ENCODE data around the gene PAIP1.
"Not testable (repeated sequence)": the region's sequence is repeated elsewhere in the genome, so short reads cannot be mapped to it uniquely, and the experiment has no call there.

PAIP1 gene

DNA sequence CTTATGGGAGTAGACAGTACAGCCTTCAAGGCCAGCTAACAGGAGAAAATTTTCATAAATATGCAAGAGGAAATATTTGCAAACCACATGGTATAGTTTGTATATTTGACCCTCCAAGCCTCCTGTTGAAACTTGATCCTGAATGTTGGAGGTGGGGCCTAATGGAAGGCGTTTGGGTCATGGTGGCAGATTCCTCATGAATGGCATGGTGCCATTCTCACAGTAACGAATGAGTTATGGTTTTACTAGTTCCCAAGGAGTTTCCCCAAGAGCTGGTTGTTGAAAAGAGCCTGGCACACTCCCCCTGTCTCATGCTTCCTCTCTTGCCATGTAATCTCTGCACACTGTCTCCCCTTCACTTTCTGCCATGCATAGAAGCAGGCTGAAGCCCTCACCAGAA is 3.3 kb upstream of the PAIP1 start:
- H3K4me3 ChIP-seq (ENCODE audit: low read length), result no peak overlapping the region
- TF ChIP-seq ZNF274 (IDR thresholded peaks at IDR 0.05; ENCODE audit: low read depth, low read length), result no peak

GRCh38 chr5:43556607-43556856 is 345 bp downstream of the PAIP1 start:
- H3K4me3 ChIP-seq (ENCODE audit: low read length), result peak overlapping the region; percentile 98

GRCh38 chr5:43555895-43556606 is 826 bp downstream of the PAIP1 start:
- TF ChIP-seq ZNF274 (IDR thresholded peaks at IDR 0.05; ENCODE audit: low read depth, low read length), result no peak
- peak overlapping the region; percentile 98 for H3K4me3 ChIP-seq (ENCODE audit: low read length)

- H3K4me3 ChIP-seq (ENCODE audit: low read length), result peak overlapping the region; percentile 39; the same call in 1 of the 2 replicates
- no peak for TF ChIP-seq ZNF274 (IDR thresholded peaks at IDR 0.05; ENCODE audit: low read depth, low read length)
These were observed 2.4 kb downstream of the PAIP1 start for GRCh38 chr5:43554497-43554896.

DNA sequence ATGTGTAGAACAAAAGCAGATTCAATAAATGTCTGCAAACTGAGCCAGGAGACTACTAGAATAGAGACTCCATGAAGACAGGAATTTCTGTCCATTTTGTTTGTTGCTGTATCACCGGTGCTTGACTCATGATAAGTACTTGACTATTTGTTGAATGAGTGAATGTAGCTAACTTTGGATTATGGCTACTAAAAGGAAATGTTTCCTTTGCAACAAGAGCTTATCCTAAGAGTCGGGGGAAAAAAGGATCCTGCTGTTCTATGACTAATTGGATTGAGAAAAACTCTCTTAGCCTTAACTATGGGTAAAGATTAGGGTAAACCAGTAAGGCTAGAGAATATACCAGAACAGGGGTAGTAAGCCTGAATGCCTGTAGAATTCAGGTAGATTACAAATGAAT is 3.5 kb downstream of the PAIP1 start:
- no peak for TF ChIP-seq ZNF274 (IDR thresholded peaks at IDR 0.05; ENCODE audit: low read depth, low read length)
- no peak overlapping the region; the same call in 1 of the 2 replicates for H3K4me3 ChIP-seq (ENCODE audit: low read length)

DNA sequence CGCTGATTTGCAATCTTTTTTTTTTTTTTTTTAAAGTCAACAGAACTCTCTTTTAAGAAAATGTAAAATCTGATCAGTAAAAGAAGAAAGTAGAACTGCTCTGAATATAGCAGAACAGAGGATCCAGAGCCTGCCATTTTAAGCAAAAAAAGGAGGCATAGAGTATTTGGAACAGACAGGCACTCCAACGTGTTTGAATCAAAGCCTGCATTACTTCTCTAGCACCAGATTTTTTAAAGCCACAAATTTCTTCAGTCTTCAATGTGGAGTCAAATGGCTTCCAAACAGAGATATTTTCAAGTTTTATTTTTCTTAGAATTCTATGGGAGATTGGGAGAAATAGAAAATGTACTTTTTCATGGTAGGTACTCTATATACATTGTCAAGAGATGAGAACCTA is 5.1 kb downstream of the PAIP1 start:
- H3K4me3 ChIP-seq (ENCODE audit: low read length), result no peak overlapping the region
- TF ChIP-seq ZNF274 (IDR thresholded peaks at IDR 0.05; ENCODE audit: low read depth, low read length), result no peak

DNA sequence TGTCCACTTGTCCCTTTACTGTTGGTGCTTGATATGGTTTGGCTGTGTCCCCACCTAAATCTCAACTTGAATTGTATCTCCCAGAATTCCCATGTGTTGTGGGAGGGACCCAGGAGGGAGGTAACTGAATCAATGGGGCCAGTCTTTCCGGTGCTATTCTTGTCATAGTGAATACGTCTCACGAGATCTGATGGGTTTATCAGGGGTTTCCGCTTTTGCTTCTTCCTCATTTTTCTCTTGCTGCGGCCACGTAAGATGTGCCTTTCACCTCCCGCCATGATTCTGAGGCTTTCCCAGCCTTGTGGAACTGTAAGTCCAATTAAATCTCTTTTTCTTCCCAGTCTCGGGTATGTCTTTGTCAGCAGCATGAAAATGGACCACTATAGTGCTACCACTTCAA is 7.6 kb downstream of the PAIP1 start:
- H3K4me3 ChIP-seq (ENCODE audit: low read length), result not testable (repeated sequence)

- TF ChIP-seq ZNF274 (IDR thresholded peaks at IDR 0.05; ENCODE audit: low read depth, low read length), result no peak
- H3K4me3 ChIP-seq (ENCODE audit: low read length), result no peak overlapping the region
These were observed 8.5 kb downstream of the PAIP1 start for GRCh38 chr5:43548358-43548757.

GRCh38 chr5:43547532-43547931 is 9.3 kb downstream of the PAIP1 start:
- no peak for TF ChIP-seq ZNF274 (IDR thresholded peaks at IDR 0.05; ENCODE audit: low read depth, low read length)
- no peak overlapping the region for H3K4me3 ChIP-seq (ENCODE audit: low read length)

- no peak for TF ChIP-seq ZNF274 (IDR thresholded peaks at IDR 0.05; ENCODE audit: low read depth, low read length)
- no peak overlapping the region for H3K4me3 ChIP-seq (ENCODE audit: low read length)
These were observed 13.4 kb downstream of the PAIP1 start for GRCh38 chr5:43543434-43543833.

GRCh38 chr5:43540746-43541145 is 16.1 kb downstream of the PAIP1 start:
- no peak for TF ChIP-seq ZNF274 (IDR thresholded peaks at IDR 0.05; ENCODE audit: low read depth, low read length)
- no peak overlapping the region for H3K4me3 ChIP-seq (ENCODE audit: low read length)

- no peak overlapping the region for H3K4me3 ChIP-seq (ENCODE audit: low read length)
- no peak for TF ChIP-seq ZNF274 (IDR thresholded peaks at IDR 0.05; ENCODE audit: low read depth, low read length)
These were observed 19.9 kb downstream of the PAIP1 start for GRCh38 chr5:43536972-43537371.

- no peak for TF ChIP-seq ZNF274 (IDR thresholded peaks at IDR 0.05; ENCODE audit: low read depth, low read length)
- no peak overlapping the region for H3K4me3 ChIP-seq (ENCODE audit: low read length)
These were observed 23.2 kb downstream of the PAIP1 start for GRCh38 chr5:43533646-43534045.

DNA sequence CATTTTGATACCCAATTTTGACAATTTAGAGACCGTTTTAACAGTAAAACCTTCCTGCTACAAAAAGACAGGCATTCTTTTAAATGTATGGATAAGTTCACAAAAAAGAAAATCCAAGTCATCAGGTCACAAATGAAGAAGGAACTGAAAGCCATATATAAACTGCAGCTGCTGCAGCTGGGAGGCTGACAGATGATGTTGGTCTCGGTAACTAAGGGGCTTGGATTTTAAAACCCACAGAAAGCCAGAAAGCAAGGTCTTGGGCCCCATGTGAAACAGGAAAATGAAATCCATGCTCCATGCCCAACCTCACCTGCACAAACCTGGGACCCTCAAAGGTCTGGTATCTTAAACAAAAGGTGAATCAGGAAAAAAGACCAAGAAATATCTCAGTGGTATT is 26.2 kb downstream of the PAIP1 start:
- no peak for TF ChIP-seq ZNF274 (IDR thresholded peaks at IDR 0.05; ENCODE audit: low read depth, low read length)
- no peak overlapping the region; the same call in 1 of the 2 replicates for H3K4me3 ChIP-seq (ENCODE audit: low read length)

DNA sequence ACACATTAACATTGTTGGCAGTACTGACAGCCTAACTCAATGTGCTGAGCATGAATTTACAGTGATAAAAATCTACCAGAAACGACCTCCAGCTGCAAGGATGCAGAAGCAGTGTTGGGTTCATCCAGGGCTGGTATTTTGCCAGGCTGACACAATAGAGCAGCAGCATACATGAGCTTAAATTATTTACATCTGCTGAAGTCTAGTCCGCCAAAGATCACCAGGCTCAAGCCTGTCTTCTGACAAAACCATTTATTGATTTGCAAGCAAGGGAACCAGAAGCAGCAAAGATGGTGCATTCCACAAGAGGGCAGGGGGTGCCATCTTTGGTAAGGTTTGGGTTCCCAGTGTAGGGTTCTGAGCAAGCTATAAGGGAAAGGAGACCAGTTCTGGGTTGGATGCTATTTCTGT is 33.2 kb downstream of the PAIP1 start:
- TF ChIP-seq ZNF274 (IDR thresholded peaks at IDR 0.05; ENCODE audit: low read depth, low read length), result no peak
- no peak overlapping the region for H3K4me3 ChIP-seq (ENCODE audit: low read length)

DNA sequence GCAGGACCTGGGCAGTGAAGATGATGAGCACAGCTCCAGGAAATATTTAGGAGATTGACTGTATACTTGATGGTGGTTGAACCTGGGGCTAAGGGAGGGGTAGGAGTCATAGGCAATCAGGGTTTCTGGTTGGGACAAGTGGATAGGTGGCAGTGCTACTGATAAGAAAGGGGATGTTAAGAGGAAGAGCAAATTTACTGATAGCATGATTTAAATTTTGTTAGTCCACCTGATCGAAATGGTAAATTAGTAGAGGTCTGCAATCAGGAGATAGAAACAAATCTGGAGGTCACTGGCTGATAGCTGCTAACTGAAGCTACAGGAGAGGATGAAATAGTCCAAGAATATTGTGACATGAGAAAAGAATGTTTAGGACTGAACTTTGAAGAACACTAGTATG is 36.3 kb downstream of the PAIP1 start:
- TF ChIP-seq ZNF274 (IDR thresholded peaks at IDR 0.05; ENCODE audit: low read depth, low read length), result no peak
- H3K4me3 ChIP-seq (ENCODE audit: low read length), result no peak overlapping the region

Data from GM08714 (cell line).